Peyer's patch (tissue), 4 donors: ENCODE measurements around the gene ZBED5. TPM values are rescaled to one million over a fixed set of nuclear protein-coding genes. Genes with fewer than 3 reads are reported as not detected.
A peak's percentile ranks its signal among the peaks of the same experiment; 100 is the strongest.

ENCODE experiments used
- DNase-seq, 3 donors: peaks; one replicate each; pipeline ENCODE4 v3.0.0-alpha.2; 2017 to 2019
- H3K27ac ChIP-seq, 4 donors: fragments of 200-600 bp; sonication (generic); one replicate each; pipeline ENCODE4 v1.5.1; 2016 to 2019
- H3K27me3 ChIP-seq, 2 donors: fragments of 200-600 bp; sonication (generic); one replicate each; pipeline ENCODE4 v1.5.1; 2019
- H3K36me3 ChIP-seq, 3 donors: fragments of 200-600 bp; sonication (generic); one replicate each; pipeline ENCODE4 v1.5.1; 2016 to 2019
- H3K4me1 ChIP-seq, 4 donors: fragments of 200-600 bp; sonication (generic); one replicate each; pipeline ENCODE4 v1.5.1; 2016 to 2019
- H3K4me3 ChIP-seq, 4 donors: fragments of 200-600 bp; sonication (generic); 1 replicate in 3 of 4; 2 replicates in 1 of 4; pipeline ENCODE4 v1.5.1; 2016 to 2019; ENCODE audit warnings: mild to moderate bottlenecking in 1 of 4
- H3K9me3 ChIP-seq, 4 donors: fragments of 200-600 bp; sonication (generic); one replicate each; pipeline ENCODE4 v1.5.1; 2016 to 2019; ENCODE audit warnings: mild to moderate bottlenecking in 1 of 4
- CTCF ChIP-seq, 6 experiments: fragments of 450-650 bp in 4 of 6; fragments of 200-600 bp in 2 of 6; sonication (generic) in 1 of 6; IDR thresholded peaks; one replicate each; pipeline ENCODE4 v1.5.1; 2017 to 2019; ENCODE audit warnings: antibody characterized with exemption in 6 of 6, mild to moderate bottlenecking in 3 of 6, moderate library complexity in 1 of 6
- POLR2A ChIP-seq, 2 donors: fragments of 450-650 bp; IDR thresholded peaks; one replicate each; pipeline ENCODE4 v1.5.1; 2017; ENCODE audit warnings: antibody characterized with exemption in 2 of 2, mild to moderate bottlenecking in 2 of 2, moderate library complexity in 2 of 2
- total RNA-seq, 4 donors: library from RNA; depleted of rRNA; stranded (reverse); fragments of >200 nt; gene quantifications; one replicate each; pipeline ENCODE4 v1.1.0, GENCODE V29; 2016

ZBED5 gene
- total RNA-seq, 4 donors from 2014 or later: 23.8 to 47.0 (median 31.9) TPM

GRCh38 chr11:10806206-10806605 lies 51.6 kb downstream of the ZBED5 start:
- H3K36me3 ChIP-seq: peaks cover 4 to 57% (median 10%) of the 10 kb centered on the region in 3 donors
- no peak for DNase-seq
- H3K4me1 ChIP-seq: peaks cover 0 to 24% (median 6%) of the 10 kb centered on the region in 4 donors
- peak overlapping the region in 1 of 4 donors; percentile 97 for H3K4me3 ChIP-seq
- no peak overlapping the region for H3K27ac ChIP-seq
- H3K9me3 ChIP-seq: no peaks in the 10 kb centered on the region
- TF ChIP-seq CTCF (IDR thresholded peaks at IDR 0.05) (no peak), POLR2A (IDR thresholded peaks at IDR 0.05) (no peak)
- no peaks in the 10 kb centered on the region for H3K27me3 ChIP-seq

- Histone ChIP-seq H3K4me3 (no peak overlapping the region), H3K9me3 (no peaks in the 10 kb centered on the region), H3K27ac (no peak overlapping the region), H3K27me3 (no peaks in the 10 kb centered on the region), H3K36me3 (peaks cover 4 to 62% (median 11%) of the 10 kb centered on the region in 3 donors), H3K4me1 (peaks cover 0 to 24% (median 6%) of the 10 kb centered on the region in 4 donors)
- no peak for DNase-seq
- no peak for TF ChIP-seq CTCF (IDR thresholded peaks at IDR 0.05)
- no peak for TF ChIP-seq POLR2A (IDR thresholded peaks at IDR 0.05)
These were observed 52.1 kb downstream of the ZBED5 start for GRCh38 chr11:10805741-10806140.

- no peak for TF ChIP-seq POLR2A (IDR thresholded peaks at IDR 0.05)
- no peak for TF ChIP-seq CTCF (IDR thresholded peaks at IDR 0.05)
- peaks cover 6 to 83% (median 11%) of the 10 kb centered on the region in 3 donors for H3K36me3 ChIP-seq
- no peak overlapping the region for H3K4me3 ChIP-seq
- H3K27ac ChIP-seq: no peak overlapping the region
- H3K9me3 ChIP-seq: no peaks in the 10 kb centered on the region
- peaks cover 0 to 24% (median 6%) of the 10 kb centered on the region in 4 donors for H3K4me1 ChIP-seq
- DNase-seq: no peak
- H3K27me3 ChIP-seq: no peaks in the 10 kb centered on the region
These were observed 54.2 kb downstream of the ZBED5 start for GRCh38 chr11:10803676-10804075.

Other genes with a start within 250 kb of the ZBED5 start
- 10 to 100 TPM in 2 of 4 donors, 1 to 10 TPM in 2; 4.2 to 44.6 (median 11.8) TPM for gene IRAG1, start 164.3 kb downstream of the ZBED5 start, total RNA-seq
- gene CTR9, start 106.8 kb downstream of the ZBED5 start, total RNA-seq: 10 to 100 TPM; 15.0 to 31.0 (median 22.4) TPM
- 100 to 1,000 TPM; 339 to 452 (median 371) TPM for gene EIF4G2, start 49.1 kb downstream of the ZBED5 start, total RNA-seq